HCT116 (cell line): ENCODE results near the gene MAML2.

Experiments used
- EZH2phosphoT487 ChIP-seq: fragments of 200-600 bp; IDR thresholded peaks from 2 replicates; pipeline ENCODE4 v1.6.1; 2018; ENCODE audit warnings: antibody characterized with exemption, borderline replicate concordance
- TF ChIP-seq, protein P1 (sequence below), 3 experiments: fragments of 200-600 bp in 1 of 3; sonication (generic) in 1 of 3; IDR thresholded peaks in 2 of 3; conservative IDR thresholded peaks in 1 of 3; 2 replicates each; pipeline ENCODE4 v1.5.1; 2012 to 2017; ENCODE audit warnings: low read depth in 2 of 3, low read length in 2 of 3, antibody characterized with exemption in 1 of 3, borderline replicate concordance in 1 of 3, control low read depth in 1 of 3, mild to moderate bottlenecking in 1 of 3, mixed read lengths in 1 of 3, mixed run types in 1 of 3, moderate library complexity in 1 of 3; ENCODE audit not compliant: insufficient read depth in 1 of 3

DNA sequence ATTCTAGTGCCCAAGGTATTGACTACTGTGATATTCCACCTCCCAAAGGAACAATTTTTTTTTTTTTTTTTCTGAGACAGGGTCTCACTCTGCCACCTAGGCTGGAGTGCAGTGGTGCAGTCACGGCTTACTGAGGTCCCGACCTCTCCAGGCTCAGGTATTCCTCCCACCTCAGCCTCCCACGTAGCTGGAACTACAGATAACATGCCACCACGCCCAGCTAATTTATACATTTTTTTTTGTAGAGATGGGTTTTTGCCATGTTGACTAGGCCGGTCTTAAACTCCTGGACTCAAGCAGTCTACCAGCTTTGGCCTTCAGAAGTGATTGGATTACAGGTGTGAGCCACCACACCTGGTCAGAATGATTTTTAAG, 33.4 kb downstream of the MAML2 start:
- TF ChIP-seq, protein P1, sequence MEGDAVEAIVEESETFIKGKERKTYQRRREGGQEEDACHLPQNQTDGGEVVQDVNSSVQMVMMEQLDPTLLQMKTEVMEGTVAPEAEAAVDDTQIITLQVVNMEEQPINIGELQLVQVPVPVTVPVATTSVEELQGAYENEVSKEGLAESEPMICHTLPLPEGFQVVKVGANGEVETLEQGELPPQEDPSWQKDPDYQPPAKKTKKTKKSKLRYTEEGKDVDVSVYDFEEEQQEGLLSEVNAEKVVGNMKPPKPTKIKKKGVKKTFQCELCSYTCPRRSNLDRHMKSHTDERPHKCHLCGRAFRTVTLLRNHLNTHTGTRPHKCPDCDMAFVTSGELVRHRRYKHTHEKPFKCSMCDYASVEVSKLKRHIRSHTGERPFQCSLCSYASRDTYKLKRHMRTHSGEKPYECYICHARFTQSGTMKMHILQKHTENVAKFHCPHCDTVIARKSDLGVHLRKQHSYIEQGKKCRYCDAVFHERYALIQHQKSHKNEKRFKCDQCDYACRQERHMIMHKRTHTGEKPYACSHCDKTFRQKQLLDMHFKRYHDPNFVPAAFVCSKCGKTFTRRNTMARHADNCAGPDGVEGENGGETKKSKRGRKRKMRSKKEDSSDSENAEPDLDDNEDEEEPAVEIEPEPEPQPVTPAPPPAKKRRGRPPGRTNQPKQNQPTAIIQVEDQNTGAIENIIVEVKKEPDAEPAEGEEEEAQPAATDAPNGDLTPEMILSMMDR (IDR thresholded peaks at IDR 0.05 in 2 of 3, conservative IDR thresholded peaks at IDR 0.05 in 1 of 3; ENCODE audit: borderline replicate concordance in 1 of 3, insufficient read depth in 1 of 3, low read depth in 2 of 3, low read length in 2 of 3) = no peak
- TF ChIP-seq EZH2phosphoT487 = no peak
